Endothelial cell of umbilical vein (primary cell): Measurements from ENCODE around the gene PTPN14. TPM values are rescaled to one million over a fixed set of nuclear protein-coding genes. Genes with fewer than 3 reads are reported as not detected.

Source experiments
- BruUV-seq: library from RNA; stranded (reverse); fragments of 400-500 nt; replicated peaks from 2 replicates; lab custom pipeline; 2021; lab: Mats Ljungman, UMichigan
- CTCF ChIA-PET: fragments of 300-600, 350-600 bp; sonication (Branson Sonifier 250); formaldehyde crosslinking; loops from one replicate; lab custom pipeline; 2021; ENCODE audit warnings: antibody characterized with exemption, inconsistent platforms; lab: Charles Lee
- POLR2A ChIA-PET: fragments of 300-600, 350-600 bp; sonication (Branson Sonifier 250); formaldehyde crosslinking; loops from one replicate; lab custom pipeline; 2021; ENCODE audit warnings: antibody characterized with exemption, inconsistent platforms; lab: Charles Lee
- DNase-seq: peaks from one replicate; pipeline ENCODE4 v3.0.0-alpha.2; 2011; ENCODE audit warnings: low read depth, low spot score
- FAIRE-seq: peaks from 2 replicates; lab custom pipeline; 2011; peaks lifted over from hg19 to GRCh38; lab: Jason Lieb, UNC
- H2AFZ ChIP-seq: 2 replicates; pipeline ENCODE4 v1.6.0; 2012; ENCODE audit warnings: low read depth, low read length, control low read depth, inconsistent platforms
- H3K27ac ChIP-seq: 2 replicates; pipeline ENCODE4 v1.5.1; 2011; ENCODE audit warnings: low read depth, mild to moderate bottlenecking, control low read depth, low read length, moderate library complexity; ENCODE audit not compliant: insufficient read depth
- H3K27me3 ChIP-seq, 2 experiments: 2 replicates each; pipeline versions ENCODE4 v1.6.0 to v1.6.1; 2011; ENCODE audit warnings: low read length in 2 of 2, mixed read lengths in 1 of 2; ENCODE audit not compliant: control insufficient read depth in 2 of 2, insufficient read depth in 2 of 2
- H3K36me3 ChIP-seq, 2 experiments: 2 replicates in 1 of 2; 3 replicates in 1 of 2; pipeline ENCODE4 v1.5.1; 2011; ENCODE audit warnings: low read length in 2 of 2, mild to moderate bottlenecking in 1 of 2, moderate library complexity in 1 of 2; ENCODE audit not compliant: control insufficient read depth in 2 of 2, insufficient read depth in 2 of 2; ENCODE audit errors: extremely low read depth in 1 of 2
- H3K4me1 ChIP-seq: 3 replicates; pipeline ENCODE4 v1.5.1; 2011; ENCODE audit warnings: mild to moderate bottlenecking, low read length; ENCODE audit not compliant: control insufficient read depth, insufficient read depth; ENCODE audit errors: extremely low read depth
- H3K4me2 ChIP-seq: 2 replicates; pipeline ENCODE4 v1.6.1; 2011; ENCODE audit warnings: low read length, control low read depth, mixed read lengths; ENCODE audit not compliant: insufficient read depth
- H3K4me3 ChIP-seq, 3 experiments: fragments of 200-600 bp in 1 of 3; sonication (generic), shearing (Covaris generic) in 1 of 3; replicated peaks in 1 of 3; 2 replicates each; pipeline ENCODE4 v1.5.1; 2011 to 2016; ENCODE audit warnings: control low read depth in 3 of 3, low read length in 3 of 3, mild to moderate bottlenecking in 2 of 3, inconsistent platforms in 1 of 3, low read depth in 1 of 3, moderate library complexity in 1 of 3; ENCODE audit not compliant: insufficient read depth in 1 of 3
- H3K79me2 ChIP-seq: 2 replicates; pipeline ENCODE4 v1.6.0; 2012; ENCODE audit warnings: low read length, inconsistent platforms; ENCODE audit not compliant: control insufficient read depth, insufficient read depth
- H3K9ac ChIP-seq: replicated peaks from 2 replicates; pipeline ENCODE3; 2011; ENCODE audit warnings: low read length, control low read depth; ENCODE audit not compliant: insufficient read depth; ENCODE audit errors: extremely low read depth
- H3K9me1 ChIP-seq: replicated peaks from 3 replicates; pipeline ENCODE4 v1.6.0; 2011; ENCODE audit warnings: mild to moderate bottlenecking, low read length; ENCODE audit not compliant: control insufficient read depth, insufficient read depth; ENCODE audit errors: extremely low read depth
- H3K9me3 ChIP-seq: replicated peaks from 2 replicates; pipeline ENCODE4 v1.5.1; 2012; ENCODE audit warnings: low read length, inconsistent platforms; ENCODE audit not compliant: control insufficient read depth, insufficient read depth
- H4K20me1 ChIP-seq: replicated peaks from 2 replicates; pipeline ENCODE3; 2011; ENCODE audit warnings: mild to moderate bottlenecking, low read length; ENCODE audit not compliant: control insufficient read depth, insufficient read depth; ENCODE audit errors: extremely low read depth
- CTCF ChIP-seq, 2 donors: IDR thresholded peaks; 1 replicate in 1 of 2; 2 replicates in 1 of 2; pipeline ENCODE4 v1.5.1; 2011; ENCODE audit warnings: low read length in 2 of 2, mild to moderate bottlenecking in 2 of 2, moderate library complexity in 2 of 2, control low read depth in 1 of 2, inconsistent platforms in 1 of 2, low read depth in 1 of 2; ENCODE audit not compliant: insufficient read depth in 1 of 2; ENCODE audit errors: extremely low read depth in 1 of 2
- EZH2 ChIP-seq: IDR thresholded peaks from 2 replicates; pipeline ENCODE4 v1.6.1; 2012; ENCODE audit warnings: borderline replicate concordance, low read depth, mild to moderate bottlenecking, moderate library complexity, low read length, inconsistent platforms; ENCODE audit not compliant: severe bottlenecking
- FOS ChIP-seq: IDR thresholded peaks from 2 replicates; pipeline ENCODE4 v1.6.1; 2011; ENCODE audit warnings: mild to moderate bottlenecking, low read length, moderate library complexity, borderline replicate concordance; ENCODE audit not compliant: insufficient read depth
- GATA2 ChIP-seq: IDR thresholded peaks from 2 replicates; pipeline ENCODE4 v1.7.0; 2011; ENCODE audit warnings: low read depth, mild to moderate bottlenecking, moderate library complexity, mixed read lengths, low read length; ENCODE audit not compliant: insufficient read length, insufficient read depth
- JUN ChIP-seq: IDR thresholded peaks from 2 replicates; pipeline ENCODE4 v1.6.1; 2011; ENCODE audit warnings: borderline replicate concordance, low read depth; ENCODE audit not compliant: insufficient read length, insufficient read depth
- MAX ChIP-seq: IDR thresholded peaks from 2 replicates; pipeline ENCODE4 v1.6.1; 2011; ENCODE audit not compliant: insufficient read depth, insufficient read length
- MYC ChIP-seq: IDR thresholded peaks from one replicate; pipeline ENCODE4 v1.6.1; 2011; ENCODE audit warnings: mild to moderate bottlenecking, low read depth, low read length
- POLR2A ChIP-seq: IDR thresholded peaks from 2 replicates; pipeline ENCODE4 v1.6.1; 2012; ENCODE audit warnings: low read depth, mild to moderate bottlenecking, control low read depth, low read length
- POLR2AphosphoS5 ChIP-seq: IDR thresholded peaks from 2 replicates; pipeline ENCODE4 v1.6.1; 2012; ENCODE audit warnings: low read depth, mild to moderate bottlenecking, control low read depth, low read length, moderate library complexity; ENCODE audit not compliant: insufficient read depth
- dilution Hi-C: fragments of 300-500 bp; cut with MboI; formaldehyde crosslinking; loops from one replicate; pipeline ENCODE4 v1.15.0; 2019; ENCODE audit warnings: low sequenced_read_pairs; ENCODE audit not compliant: extremely low pct_ligation_motif_present
- intact Hi-C: fragments of 100-400 bp; cut with micrococcal nuclease; formaldehyde crosslinking; loops from one replicate; pipeline ENCODE4 v1.10.0; 2022
- polyA plus RNA-seq, 4 experiments: library from polyadenylated mRNA; depleted of rRNA in 3 of 4; stranded (reverse) in 3 of 4; unstranded in 1 of 4; fragments of >200 nt; gene quantifications; 2 replicates each; pipeline versions ENCODE4 v1.2.1 to v1.2.3, GENCODE V29; 2011 to 2012; ENCODE audit warnings: missing spikeins in 1 of 4
- total RNA-seq: library from RNA; stranded (reverse); gene quantifications from 2 replicates; pipeline ENCODE4 v1.2.3, GENCODE V29; 2021

PTPN14 gene
- total and polyA plus RNA-seq, 2 donors (not counting 3 experiments of a cell fraction or from before 2014, with no cell fraction given): 18.5 to 93.0 TPM

GRCh38 chr1:214541206-214541605 lies 10.2 kb downstream of the PTPN14 start:
- Histone ChIP-seq H4K20me1 (peaks cover 26% of the 10 kb centered on the region), H3K79me2 (peaks cover 100% of the 10 kb centered on the region), H3K9me1 (no peaks in the 10 kb centered on the region), H3K4me3 (no peak overlapping the region), H3K4me2 (no peak overlapping the region), H3K9me3 (no peaks in the 10 kb centered on the region), H3K27ac (no peak overlapping the region), H3K36me3 (no peaks in the 10 kb centered on the region), H3K9ac (no peak overlapping the region), H3K27me3 (no peaks in the 10 kb centered on the region), H2AFZ (no peak overlapping the region), H3K4me1 (peaks cover 33% of the 10 kb centered on the region)
- dilution Hi-C loops (loop anchor here (10.0 kb wide), 1 partner anchor 66 kb away; no protein-coding TSS in a partner anchor), intact Hi-C loops (no loop called here)
- TF ChIP-seq MYC (no peak), FOS (no peak), JUN (no peak), MAX (no peak), EZH2 (no peak), POLR2AphosphoS5 (no peak), GATA2 (no peak), POLR2A (no peak), CTCF (IDR thresholded peaks at IDR 0.05; ENCODE audit: extremely low read depth in 1 of 2, insufficient read depth in 1 of 2, low read depth in 1 of 2, low read length in 2 of 2) (no peak)
- DNase-seq: no peak
- no TSS peak for BruUV-seq
- POLR2A ChIA-PET: interaction anchor here (1.9 kb wide), 1 partner anchor 10 kb away, joined by 6 read pairs; the partner anchor contains the start of gene PTPN14
- no peak for FAIRE-seq
- CTCF ChIA-PET: interaction anchor here (1.0 to 1.4 kb wide), 3 partner anchors 43 to 137 kb away, joined by 3 to 5 read pairs (median 3); no protein-coding TSS in a partner anchor
